Neutrophil (primary cell): ENCODE measurements around the gene RNASEH2C.

Experiments
- H3K27ac ChIP-seq: fragments of 200-600 bp; sonication (generic); 2 replicates; pipeline ENCODE4 v1.5.1; 2016; ENCODE audit warnings: mild to moderate bottlenecking, moderate library complexity
- H3K27me3 ChIP-seq: fragments of 200-600 bp; sonication (generic); 2 replicates; pipeline ENCODE4 v1.6.0; 2016; ENCODE audit warnings: mild to moderate bottlenecking
- H3K36me3 ChIP-seq: fragments of 200-600 bp; sonication (generic); 2 replicates; pipeline ENCODE4 v1.5.1; 2017
- H3K4me1 ChIP-seq, 2 experiments: fragments of 200-600 bp in 1 of 2; sonication (generic) in 1 of 2; 1 replicate in 1 of 2; 2 replicates in 1 of 2; pipeline versions ENCODE4 v1.5.1 to v1.6.1; 2013 to 2016; ENCODE audit warnings: low read depth in 1 of 2, low read length in 1 of 2, mild to moderate bottlenecking in 1 of 2, moderate library complexity in 1 of 2; ENCODE audit not compliant: control insufficient read depth in 1 of 2, insufficient read depth in 1 of 2
- H3K4me3 ChIP-seq, 2 experiments: fragments of 200-600 bp in 1 of 2; sonication (generic) in 1 of 2; 1 replicate in 1 of 2; 2 replicates in 1 of 2; pipeline ENCODE4 v1.5.1; 2013 to 2016; ENCODE audit warnings: low read depth in 1 of 2, low read length in 1 of 2, mild to moderate bottlenecking in 1 of 2, moderate library complexity in 1 of 2
- H3K9me3 ChIP-seq: fragments of 200-600 bp; sonication (generic); 2 replicates; pipeline ENCODE4 v1.5.1; 2016
- TF ChIP-seq, protein P1 (sequence below): fragments of 200-600 bp; sonication (generic); IDR thresholded peaks from 2 replicates; pipeline ENCODE4 v1.5.1; 2016; ENCODE audit warnings: antibody characterized with exemption

Gene RNASEH2C

DNA sequence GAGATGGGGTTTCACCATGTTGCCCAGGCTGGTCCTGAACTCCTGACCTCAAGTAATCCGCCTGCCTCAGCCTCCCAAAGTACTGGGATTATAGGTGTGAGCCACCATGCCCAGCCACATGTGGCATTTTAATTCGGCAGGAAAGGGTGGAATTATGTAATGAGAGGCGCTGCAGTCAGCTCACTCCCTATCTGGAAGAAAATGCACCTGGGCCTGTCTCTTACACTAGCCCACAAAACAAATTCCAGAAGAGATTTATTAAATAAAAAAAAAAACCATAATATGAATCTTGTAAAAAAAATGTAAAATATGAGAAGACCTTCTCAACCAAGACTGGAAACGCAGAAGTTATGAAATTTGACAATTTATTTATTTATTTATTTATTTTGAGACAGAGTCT is 16.8 kb downstream of the RNASEH2C start:
- Histone ChIP-seq H3K27ac (no peak overlapping the region), H3K9me3 (no peaks in the 10 kb centered on the region), H3K36me3 (no peaks in the 10 kb centered on the region), H3K27me3 (no peaks in the 10 kb centered on the region), H3K4me3 (no peak overlapping the region), H3K4me1 (peaks cover 3 to 5% of the 10 kb centered on the region in 2 experiments)
- TF ChIP-seq, protein P1, sequence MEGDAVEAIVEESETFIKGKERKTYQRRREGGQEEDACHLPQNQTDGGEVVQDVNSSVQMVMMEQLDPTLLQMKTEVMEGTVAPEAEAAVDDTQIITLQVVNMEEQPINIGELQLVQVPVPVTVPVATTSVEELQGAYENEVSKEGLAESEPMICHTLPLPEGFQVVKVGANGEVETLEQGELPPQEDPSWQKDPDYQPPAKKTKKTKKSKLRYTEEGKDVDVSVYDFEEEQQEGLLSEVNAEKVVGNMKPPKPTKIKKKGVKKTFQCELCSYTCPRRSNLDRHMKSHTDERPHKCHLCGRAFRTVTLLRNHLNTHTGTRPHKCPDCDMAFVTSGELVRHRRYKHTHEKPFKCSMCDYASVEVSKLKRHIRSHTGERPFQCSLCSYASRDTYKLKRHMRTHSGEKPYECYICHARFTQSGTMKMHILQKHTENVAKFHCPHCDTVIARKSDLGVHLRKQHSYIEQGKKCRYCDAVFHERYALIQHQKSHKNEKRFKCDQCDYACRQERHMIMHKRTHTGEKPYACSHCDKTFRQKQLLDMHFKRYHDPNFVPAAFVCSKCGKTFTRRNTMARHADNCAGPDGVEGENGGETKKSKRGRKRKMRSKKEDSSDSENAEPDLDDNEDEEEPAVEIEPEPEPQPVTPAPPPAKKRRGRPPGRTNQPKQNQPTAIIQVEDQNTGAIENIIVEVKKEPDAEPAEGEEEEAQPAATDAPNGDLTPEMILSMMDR, result no peak

DNA sequence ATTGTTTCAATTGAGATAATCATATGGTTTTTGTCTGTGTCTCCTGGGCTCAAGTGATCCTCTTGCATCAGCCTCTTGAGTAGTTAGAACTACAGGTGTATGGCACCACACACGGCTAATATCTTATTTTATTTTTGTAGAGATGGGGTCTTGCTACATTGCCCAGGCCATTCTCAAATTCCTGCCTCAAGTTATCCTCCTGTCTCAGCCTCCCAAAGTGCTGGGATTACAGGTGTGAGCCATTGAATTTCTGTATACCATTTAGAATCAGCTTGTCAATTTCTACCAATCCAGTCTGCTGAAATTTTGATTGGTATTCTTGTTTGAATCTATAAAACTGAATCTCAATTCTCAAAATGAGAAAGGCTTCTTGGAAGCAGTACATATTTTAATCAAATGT is 18.9 kb downstream of the RNASEH2C start:
- Histone ChIP-seq H3K27ac (no peak overlapping the region), H3K27me3 (no peaks in the 10 kb centered on the region), H3K9me3 (no peaks in the 10 kb centered on the region), H3K36me3 (no peaks in the 10 kb centered on the region), H3K4me1 (peaks cover 3 to 5% of the 10 kb centered on the region in 2 experiments), H3K4me3 (no peak overlapping the region)
- TF ChIP-seq, protein P1, result no peak

DNA sequence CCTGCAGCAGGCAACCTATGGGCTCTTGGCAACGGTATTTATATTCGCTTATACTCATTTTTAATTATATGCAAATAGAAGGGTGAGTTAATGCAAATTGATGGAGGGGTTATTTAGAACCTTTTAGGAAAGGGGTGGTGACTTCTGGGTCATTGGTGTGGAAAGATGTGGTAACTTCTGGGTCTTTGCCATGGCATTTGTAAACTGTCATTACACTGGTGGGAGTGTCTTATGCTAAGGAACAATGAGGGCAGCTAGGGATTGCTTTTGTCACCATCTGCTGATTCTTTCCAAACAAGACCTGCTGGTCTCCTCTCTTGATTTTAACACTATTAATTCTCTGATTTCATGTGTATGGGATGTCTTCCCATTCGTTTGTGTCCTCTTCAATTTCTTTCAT is 20.2 kb downstream of the RNASEH2C start:
- Histone ChIP-seq H3K4me3 (no peak overlapping the region), H3K4me1 (no peaks in the 10 kb centered on the region), H3K36me3 (no peaks in the 10 kb centered on the region), H3K27me3 (no peaks in the 10 kb centered on the region), H3K9me3 (no peaks in the 10 kb centered on the region), H3K27ac (no peak overlapping the region)
- TF ChIP-seq, protein P1, result no peak

DNA sequence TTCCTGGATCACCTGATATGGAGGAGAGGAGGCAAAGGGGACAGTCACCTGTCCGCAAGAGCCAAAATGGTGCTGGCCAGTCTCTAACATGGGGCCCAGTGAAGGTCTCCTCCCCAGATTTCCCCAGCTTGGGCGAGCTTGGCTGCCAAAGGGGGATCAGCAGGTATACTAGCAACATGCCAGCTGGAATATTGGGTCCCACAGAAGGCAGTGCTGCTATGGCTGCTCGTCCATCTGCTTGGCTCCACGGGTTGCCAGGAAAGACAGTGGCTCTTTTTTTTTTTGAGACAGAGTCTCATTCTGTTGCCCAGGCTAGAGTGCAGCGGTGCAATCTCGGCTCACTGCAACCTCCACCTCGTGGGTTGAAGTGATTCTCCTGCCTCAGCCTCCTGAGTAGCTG is 21.3 kb downstream of the RNASEH2C start:
- Histone ChIP-seq H3K27me3 (no peaks in the 10 kb centered on the region), H3K27ac (no peak overlapping the region), H3K4me3 (no peak overlapping the region), H3K36me3 (no peaks in the 10 kb centered on the region), H3K9me3 (no peaks in the 10 kb centered on the region), H3K4me1 (no peaks in the 10 kb centered on the region)
- TF ChIP-seq, protein P1, result no peak

DNA sequence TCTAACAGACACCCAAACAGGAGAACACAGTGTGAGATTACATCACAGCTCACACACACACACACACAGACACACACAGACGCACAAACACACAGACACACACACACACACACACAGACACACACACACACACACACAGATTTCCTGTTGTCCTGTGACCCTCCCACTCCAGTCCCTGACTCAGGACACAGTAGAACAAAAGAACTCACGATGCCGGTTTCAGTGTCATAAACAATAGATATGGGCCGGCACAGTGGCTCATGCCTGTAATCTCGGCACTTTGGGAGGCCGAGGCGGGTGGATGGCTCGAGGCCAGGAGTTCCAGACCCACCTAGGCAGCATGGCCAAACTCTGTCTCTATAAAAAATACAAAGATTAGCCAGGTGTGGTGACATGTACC is 22.4 kb downstream of the RNASEH2C start:
- no peaks in the 10 kb centered on the region for H3K27me3 ChIP-seq
- H3K4me3 ChIP-seq, result no peak overlapping the region
- TF ChIP-seq, protein P1, result no peak
- H3K9me3 ChIP-seq, result no peaks in the 10 kb centered on the region
- H3K36me3 ChIP-seq, result no peaks in the 10 kb centered on the region
- H3K27ac ChIP-seq, result no peak overlapping the region
- H3K4me1 ChIP-seq, result no peaks in the 10 kb centered on the region
